GM18868 (cell line): ENCODE results near the gene GRIN3B.
A peak's percentile ranks its signal among the peaks of the same experiment; 100 is the strongest.
"Not testable (repeated sequence)": the region's sequence is repeated elsewhere in the genome, so short reads cannot be mapped to it uniquely, and the experiment has no call there.

Source experiments
- ATAC-seq: cut with Tn5 transposase; IDR thresholded peaks from one replicate; pipeline ENCODE4 v1.9.1; 2021; ENCODE audit warnings: mild to moderate bottlenecking, moderate library complexity; ENCODE audit not compliant: unreplicated experiment

GRIN3B gene

GRCh38 chr19:1018393-1018792 lies 18.2 kb downstream of the GRIN3B start:
- no peak for ATAC-seq

GRCh38 chr19:1018932-1019615 lies 18.9 kb downstream of the GRIN3B start:
- ATAC-seq = no peak

GRCh38 chr19:1019616-1019961 lies 19.4 kb downstream of the GRIN3B start:
- ATAC-seq = no peak

- no peak for ATAC-seq
Measured at GRCh38 chr19:1019980-1020867, 20.0 kb downstream of the GRIN3B start.

GRCh38 chr19:1020868-1021425 lies 20.7 kb downstream of the GRIN3B start, which contains the start of gene TMEM259:
TMEM259 (minus strand) TSS chr19:1021123; CDS start chr19:1020996, 127 bp downstream.
- peak; percentile 80 for ATAC-seq

- ATAC-seq = not testable (repeated sequence)
Measured at GRCh38 chr19:1023883-1024188, 23.6 kb downstream of the GRIN3B start.

GRCh38 chr19:1025080-1025479 lies 24.9 kb downstream of the GRIN3B start:
- ATAC-seq = not testable (repeated sequence)

GRCh38 chr19:1025960-1026782 lies 26.0 kb downstream of the GRIN3B start, which contains the start of gene CNN2:
CNN2 (plus strand) TSS chr19:1026608; CDS start chr19:1026662, 54 bp downstream.
- peak; percentile 62 for ATAC-seq

- ATAC-seq = no peak
Measured at GRCh38 chr19:1026783-1027649, 26.8 kb downstream of the GRIN3B start.

- ATAC-seq = no peak
Measured at GRCh38 chr19:1027650-1028061, 27.4 kb downstream of the GRIN3B start.

GRCh38 chr19:1028062-1028926 lies 28.1 kb downstream of the GRIN3B start:
- no peak for ATAC-seq

- no peak for ATAC-seq
Measured at GRCh38 chr19:1032264-1032867, 32.1 kb downstream of the GRIN3B start.

- no peak for ATAC-seq
Measured at GRCh38 chr19:1035998-1036621, 35.9 kb downstream of the GRIN3B start.

GRCh38 chr19:1037621-1038064 lies 37.4 kb downstream of the GRIN3B start:
- no peak for ATAC-seq

GRCh38 chr19:1038978-1039645 lies 38.9 kb downstream of the GRIN3B start:
- ATAC-seq = no peak

GRCh38 chr19:1039646-1040475 lies 39.6 kb downstream of the GRIN3B start, which contains the start of gene ABCA7:
ABCA7 (plus strand) TSS chr19:1040107; CDS start chr19:1041362, 1,255 bp downstream.
- peak; percentile 81 for ATAC-seq
